Measurements from ENCODE around the gene ALG3.

The ALG3 gene

DNA sequence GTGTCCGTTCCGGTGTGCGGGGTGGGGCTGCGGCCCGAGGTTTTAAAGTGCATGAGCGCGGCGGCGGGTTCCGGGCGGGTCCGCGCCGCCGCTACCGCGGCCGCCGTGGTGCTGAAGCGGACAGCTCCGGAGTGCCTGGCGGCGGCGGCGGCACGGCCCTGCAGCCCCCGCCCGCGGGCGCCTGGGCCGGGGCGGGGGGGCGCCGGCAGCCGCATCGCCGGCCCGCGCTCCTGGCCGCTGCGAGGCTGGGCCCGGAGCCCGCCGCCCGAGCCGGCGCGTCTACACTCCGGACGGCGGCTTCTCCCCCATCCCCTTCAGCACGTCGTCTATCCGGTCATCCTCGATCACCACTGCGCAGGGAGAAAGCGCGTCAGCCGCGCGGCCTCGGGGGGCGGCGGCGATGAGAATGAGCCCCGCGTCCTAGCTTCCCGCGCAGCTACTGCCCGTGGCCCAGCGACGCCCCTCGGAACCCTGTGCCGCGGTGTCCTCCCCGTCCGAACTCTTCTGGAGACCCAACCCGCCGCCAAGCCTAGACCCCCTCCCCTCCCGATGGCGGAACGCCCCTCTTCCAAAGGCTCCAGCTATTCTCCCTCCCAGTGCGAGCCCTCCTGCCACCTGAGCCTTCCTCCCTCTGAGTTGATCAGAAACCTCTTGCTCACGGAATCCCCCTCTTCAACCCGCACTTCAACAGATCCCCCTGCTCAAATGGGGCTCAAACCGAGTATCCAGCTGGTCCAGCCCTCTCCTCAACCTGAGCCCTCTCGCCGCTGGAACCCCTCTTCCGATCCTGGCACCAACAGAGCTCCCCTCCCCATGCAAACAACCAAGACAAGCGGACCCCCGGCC, 11.3 kb upstream of the ALG3 start:
- peak; percentile 23 for DNase-seq

DNA sequence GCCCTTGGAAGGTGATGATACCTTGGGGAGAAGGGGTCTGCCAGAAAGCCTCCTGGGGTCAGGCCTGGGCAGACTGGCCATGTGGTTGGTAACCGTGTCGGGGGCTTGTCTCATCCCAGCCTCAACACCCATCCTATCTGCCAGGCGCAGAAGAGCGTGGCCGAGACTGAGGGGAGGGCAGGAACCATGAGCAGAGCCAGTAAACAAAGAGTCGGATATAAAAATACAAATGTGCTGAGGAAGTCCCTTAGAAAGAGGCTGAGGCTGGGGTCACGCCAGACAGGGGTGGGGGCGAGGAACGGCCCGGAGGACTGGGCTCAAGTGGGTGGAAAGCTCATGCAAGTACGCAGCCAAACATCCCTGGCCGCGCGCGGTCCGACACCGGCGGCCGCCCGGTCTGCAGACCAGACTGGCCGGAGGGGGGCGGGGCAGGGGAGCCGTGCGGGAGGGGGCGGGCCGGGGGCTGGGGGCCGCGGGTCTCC, 10.7 kb upstream of the ALG3 start:
- DNase-seq: no peak

DNA sequence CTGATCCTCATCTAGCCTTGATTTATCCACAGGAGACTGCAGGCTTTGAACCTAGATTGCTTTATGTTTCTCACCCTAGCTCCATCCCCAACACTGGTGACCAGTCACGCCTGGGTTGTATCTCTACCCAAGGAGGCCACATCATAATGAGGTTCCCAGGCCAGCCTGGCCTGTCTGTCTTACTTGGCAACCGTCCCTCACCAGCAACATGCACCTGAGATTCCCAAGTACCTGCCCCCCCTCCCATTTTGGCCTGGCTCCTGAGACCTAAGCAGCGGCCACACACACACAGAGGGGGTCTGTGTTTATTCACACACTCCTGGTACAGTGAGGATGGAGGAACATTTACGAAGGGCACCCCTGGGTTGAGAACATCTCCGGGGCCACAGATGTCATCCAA, 10.2 kb upstream of the ALG3 start:
- no peak for DNase-seq

DNA sequence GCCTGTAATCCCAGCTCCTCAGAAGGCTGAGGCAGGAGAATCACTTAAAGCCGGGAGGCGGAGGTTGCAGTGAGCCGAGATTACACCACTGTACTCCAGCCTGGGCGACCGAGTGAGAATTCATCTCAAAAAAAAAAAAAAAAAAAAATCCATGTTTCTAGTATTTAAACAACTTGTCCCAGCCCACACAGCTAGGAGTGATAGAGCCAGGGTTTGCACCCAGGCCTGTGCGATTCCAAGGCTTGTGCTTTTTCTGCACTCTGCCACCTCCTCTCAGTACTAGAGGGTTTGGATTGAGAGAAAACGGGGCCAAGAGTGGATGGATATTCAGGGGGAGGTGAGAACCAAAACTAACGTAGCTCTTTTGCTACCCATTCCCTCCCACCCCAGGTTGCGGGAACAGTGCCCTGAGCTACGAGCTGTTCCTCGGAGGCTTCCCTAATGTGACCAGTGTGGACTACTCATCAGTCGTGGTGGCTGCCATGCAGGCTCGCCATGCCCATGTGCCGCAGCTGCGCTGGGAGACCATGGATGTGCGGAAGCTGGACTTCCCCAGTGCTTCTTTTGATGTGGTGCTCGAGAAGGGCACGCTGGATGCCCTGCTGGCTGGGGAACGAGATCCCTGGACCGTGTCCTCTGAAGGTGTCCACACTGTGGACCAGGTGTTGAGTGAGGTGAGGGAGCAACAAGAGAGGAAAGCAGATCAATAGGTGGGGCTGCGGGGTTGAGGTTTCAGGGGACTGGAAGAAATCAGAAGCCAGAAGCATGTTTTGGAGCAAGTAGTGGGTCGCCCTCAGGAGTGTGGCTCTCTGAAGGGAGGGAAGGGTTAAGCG, 8.5 kb upstream of the ALG3 start:
- no peak for DNase-seq

DNA sequence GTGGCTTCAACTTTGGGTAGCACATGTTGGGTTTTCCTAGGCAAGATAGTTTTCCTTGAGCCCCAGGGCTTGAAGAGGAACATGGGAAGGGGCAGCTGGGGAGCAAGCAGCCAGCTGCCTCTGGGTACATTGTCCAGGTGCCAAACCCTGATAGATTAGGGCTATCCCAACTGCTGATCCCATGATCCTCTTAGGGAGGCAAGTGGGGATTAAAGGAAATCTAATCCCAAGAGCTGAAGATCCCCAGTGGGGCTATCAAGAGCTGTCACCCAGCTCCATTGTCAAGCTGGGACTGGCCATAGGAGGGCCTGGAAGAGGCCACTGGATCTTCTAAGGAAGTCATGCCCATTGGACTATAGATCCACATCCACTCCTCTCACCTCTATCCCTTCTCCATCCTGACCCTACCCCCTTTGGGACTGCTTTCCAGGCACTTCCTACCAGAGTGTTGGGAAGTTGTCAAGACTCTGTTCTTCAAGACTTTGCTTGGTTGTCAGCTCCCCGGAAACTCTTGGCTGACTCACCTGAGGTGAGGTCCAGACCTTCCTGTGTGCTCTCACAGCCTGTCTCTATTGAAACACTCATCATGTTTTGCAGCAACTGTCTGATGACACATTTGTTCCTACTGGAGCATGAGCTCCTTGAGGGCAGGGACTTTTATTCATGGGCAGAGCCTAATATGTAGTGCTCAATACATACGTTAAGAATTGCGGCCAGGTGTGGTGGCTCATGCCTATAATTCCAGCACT, 6.7 kb upstream of the ALG3 start:
- peak; percentile 47 for DNase-seq

DNA sequence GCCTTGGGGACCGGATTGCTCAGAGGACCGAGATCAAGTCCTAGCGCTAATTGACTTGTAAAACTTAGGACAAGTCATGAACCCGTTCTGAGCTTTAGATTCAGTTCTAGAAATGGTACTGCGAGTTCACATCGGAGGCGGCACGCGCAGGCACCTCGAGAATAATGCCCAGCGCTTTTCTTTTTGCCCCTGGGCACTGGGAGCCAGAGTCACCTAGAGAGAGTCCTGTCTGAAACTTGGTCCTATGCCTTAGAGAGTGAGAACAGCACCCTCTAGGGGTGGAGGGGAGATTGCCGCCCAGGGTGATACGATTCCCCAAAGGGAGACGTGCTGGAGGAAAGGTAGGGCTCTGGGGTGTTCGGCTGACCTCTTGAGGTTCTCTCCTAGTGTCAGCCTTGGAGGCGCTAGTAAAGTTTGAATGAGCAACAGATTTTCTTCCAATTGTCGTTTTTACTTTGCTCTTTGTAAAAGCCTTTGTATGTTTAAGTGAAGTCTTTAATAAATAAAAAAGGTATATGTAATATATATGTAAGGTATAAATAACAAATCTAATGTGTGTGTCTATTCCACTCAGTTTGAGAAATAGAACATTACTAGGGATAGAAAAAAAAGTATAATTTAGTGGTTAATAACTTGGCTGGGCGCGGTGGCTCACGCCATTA, 1.5 kb upstream of the ALG3 start:
- peak; percentile 97 for DNase-seq

DNA sequence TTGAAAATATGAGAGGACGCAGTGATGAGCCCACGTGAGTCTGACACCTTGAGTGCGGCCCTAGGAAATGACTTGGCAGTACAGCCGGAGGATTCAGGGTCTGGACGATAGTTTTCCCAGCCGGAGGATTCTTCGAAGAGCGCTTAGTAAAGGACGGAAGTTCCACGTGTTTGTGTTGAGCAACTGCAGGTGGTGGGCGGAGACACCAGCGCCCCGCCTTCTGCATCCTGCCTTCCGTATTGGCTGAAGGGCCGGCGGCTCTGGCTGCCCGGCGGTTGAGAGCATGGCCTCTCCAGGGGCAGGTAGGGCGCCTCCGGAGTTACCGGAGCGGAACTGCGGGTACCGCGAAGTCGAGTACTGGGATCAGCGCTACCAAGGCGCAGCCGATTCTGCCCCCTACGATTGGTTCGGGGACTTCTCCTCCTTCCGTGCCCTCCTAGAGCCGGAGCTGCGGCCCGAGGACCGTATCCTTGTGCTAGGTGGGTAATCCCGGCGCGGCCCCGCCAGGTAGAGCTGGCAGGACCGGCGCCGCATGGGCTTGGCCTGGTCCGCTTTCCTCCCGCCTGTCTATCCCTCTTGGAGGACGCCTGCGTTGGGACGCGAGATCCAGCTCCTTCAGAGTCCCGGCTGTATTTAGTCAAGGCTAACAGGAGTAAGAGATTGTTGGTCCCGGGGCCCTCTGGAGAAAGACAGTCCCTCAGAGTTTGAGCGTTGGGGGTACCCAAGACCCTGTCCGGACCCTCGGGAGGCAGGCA, 827 bp upstream of the ALG3 start, which contains the start of gene EEF1AKMT4:
EEF1AKMT4 (plus strand) TSS at position 261 of the 755 bp plus-strand sequence; CDS start at position 284, 23 bp downstream.
- peak; percentile 98 for DNase-seq

DNA sequence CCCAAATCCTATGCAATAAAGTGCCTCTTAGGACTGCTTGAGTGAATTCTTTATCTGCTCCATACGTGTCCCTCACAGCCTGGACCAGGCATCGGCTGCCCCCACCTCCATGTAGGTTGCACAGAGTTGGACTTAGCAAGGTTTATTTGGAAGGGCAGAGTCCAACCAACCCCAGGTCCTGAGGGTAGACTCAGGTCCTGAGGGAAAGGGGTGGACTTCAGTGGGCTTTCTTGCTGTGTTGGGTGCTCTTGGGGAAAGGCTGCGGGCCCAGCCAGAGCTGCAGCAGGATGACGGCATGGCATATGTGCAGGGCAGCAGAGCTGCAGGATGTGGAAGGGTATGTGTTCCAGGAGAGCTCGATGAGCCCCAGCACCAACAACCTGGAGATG, 6.5 kb downstream of the ALG3 start:
- DNase-seq: no peak

DNA sequence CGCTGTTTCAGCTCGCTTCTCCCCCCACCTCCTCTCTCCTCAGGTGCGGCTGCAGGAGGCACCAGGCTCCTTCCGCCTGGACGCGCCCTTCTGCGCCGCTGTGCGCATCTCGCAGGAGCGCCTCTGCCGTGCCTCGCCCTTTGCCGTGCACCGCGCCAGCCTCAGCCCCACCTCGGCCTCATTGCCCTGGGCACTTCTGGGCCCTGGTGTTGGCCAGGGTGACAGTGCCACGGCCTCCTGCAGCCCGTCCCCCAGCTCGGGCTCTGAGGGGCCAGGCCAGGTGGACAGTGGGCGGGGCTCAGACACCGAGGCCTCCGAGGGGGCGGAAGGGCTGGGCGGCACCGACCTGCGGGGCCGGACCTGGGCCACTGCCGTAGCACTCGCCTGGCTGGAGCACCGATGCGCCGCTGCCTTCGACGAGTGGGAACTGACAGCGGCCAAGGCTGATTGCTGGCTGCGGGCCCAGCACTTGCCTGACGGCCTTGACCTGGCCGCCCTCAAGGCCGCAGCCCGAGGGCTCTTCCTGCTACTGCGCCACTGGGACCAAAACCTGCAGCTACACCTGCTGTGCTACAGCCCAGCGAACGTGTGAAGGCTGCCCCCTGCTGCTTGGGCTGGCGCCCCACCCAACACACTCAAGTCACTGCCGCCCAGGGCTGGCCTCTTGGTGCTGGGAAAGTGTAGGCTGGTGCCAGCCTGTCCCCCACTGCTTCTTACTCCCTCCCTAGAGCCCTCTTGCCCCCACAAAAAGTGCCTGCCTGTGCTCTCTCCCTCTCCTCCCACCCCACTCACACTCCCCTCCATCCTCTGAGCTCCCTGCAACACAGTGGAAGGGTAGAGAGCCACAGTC, 7.1 kb downstream of the ALG3 start:
- DNase-seq: no peak

DNA sequence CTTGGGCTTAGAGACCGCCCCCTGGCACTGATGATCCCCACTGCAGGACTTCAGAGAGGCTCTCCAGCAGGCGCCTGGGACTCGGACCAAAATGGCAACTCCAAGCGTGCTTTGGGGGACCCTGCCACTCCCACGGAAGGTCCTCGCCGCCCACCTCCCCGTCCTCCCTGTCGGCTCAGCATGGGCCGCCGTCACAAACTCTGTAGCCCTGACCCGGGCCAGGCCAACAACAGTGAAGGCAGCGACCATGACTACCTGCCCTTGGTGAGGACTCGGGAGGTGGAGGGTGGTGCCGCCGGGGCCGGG, 7.7 kb downstream of the ALG3 start:
- DNase-seq: no peak

DNA sequence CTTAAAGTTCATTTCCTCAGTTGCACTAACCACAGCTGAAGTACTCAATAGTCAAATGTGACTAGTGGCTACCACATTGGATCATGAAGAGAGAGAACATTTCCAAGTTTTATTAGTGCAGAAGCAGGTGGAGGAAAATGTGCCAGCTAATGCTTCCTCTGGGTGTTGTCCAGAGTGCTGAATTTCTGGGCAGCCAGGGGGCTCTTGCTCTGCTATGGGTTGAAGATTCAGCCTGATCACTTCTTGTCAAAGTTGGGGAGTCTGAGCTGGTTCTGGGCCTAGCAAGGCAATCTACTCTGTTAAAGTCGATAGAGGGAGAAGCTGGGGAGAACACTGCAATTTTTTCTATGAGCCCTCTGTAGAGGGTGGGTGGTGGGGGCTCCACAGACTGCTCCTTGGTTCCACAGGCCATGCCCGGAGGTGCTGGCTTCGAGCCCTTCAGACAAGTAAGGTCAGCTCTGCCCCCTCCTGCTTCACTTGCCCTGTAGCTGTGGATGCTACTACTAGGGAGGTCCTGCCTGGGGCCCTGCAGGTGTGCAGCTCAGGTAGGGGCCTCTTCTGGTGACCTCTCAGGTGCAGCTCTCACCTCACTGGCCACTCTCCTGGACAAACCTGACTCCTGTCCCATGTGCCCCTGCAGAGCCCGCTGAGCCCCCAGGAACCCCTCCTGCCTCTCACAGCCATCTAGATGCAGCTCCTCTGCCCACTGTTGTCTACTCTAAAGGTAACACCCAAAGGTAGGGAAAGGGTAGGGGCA, 8.2 kb downstream of the ALG3 start:
- no peak for DNase-seq

DNA sequence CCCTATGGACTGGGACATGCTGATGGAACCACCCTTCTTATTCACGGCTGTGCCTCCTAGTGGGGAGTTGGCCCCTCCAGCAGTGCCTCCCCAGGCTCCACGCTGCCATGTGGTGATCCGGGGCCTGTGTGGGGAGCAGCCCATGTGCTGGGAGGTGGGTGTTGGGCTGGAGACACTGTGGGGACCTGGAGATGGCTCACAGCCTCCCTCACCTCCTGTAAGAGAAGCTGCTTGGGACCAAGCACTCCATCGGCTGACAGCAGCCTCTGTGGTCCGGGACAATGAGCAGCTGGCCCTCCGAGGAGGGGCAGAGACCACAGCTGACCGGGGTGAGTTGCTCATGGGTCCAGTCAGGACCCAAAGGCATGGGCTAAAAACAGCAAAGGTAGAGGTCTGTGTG, 9.1 kb downstream of the ALG3 start:
- no peak for DNase-seq

DNA sequence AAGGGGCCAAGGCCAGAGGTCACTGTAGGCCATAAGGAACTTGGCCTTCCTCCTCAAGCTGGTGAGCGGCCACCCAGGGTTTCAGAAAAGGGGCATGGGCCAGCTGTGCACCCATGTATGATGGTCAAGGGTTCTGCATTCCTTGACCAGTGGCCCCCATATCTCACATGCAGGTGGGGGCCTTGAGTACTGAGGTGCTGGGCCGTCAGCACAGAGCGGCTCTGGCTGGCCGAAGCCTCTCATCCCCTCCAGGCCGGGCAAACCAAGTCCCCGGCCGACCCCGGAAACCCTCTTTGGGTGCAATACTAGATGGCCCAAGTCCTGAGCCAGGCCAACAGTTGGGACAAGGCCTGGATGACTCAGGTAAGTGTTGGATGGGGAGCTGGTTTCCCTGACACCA, 9.5 kb downstream of the ALG3 start:
- DNase-seq: no peak

DNA sequence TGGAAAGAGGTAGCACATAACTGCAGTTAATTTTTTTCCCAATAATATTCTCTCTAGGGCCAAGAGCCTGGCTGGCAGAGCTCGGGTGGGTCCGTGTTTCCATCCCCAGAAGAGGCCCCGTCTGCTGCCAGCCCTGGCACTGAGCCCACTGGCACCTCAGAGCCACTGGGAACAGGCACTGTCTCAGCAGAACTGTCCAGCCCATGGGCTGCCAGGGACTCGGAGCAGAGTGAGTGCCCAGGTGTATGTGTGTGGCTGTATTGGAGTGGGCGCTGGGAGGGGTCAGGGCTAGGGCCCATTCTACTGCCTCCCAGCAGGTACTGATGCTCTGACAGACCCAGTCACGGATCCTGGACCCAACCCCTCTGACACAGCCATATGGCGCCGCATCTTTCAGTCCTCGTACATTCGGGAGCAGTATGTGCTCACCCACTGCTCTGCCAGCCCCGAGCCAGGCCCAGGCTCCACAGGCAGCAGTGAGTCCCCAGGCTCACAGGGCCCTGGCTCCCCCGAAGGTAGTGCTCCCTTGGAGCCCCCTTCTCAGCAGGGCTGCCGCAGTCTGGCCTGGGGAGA, 10.4 kb downstream of the ALG3 start:
- no peak for DNase-seq

DNA sequence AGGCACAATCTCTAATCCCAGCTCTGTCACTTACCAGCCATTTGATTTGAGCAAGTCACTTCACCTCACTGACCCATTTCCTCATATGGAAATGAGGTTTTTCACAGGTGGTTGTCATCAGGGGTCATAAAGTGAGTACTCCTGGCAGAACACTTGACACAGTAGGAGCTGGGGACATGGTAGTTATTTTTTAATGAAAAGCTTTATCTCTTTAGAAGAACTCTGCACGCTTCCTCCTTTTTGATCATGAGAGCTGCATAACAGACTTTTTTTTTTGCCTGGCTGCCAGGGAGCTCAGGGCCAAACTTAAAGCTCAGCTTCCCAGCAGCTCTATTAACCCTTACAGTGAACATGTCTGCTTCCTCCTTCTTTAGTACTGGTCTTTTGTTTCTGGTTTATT, 11.0 kb downstream of the ALG3 start:
- DNase-seq: no peak

DNA sequence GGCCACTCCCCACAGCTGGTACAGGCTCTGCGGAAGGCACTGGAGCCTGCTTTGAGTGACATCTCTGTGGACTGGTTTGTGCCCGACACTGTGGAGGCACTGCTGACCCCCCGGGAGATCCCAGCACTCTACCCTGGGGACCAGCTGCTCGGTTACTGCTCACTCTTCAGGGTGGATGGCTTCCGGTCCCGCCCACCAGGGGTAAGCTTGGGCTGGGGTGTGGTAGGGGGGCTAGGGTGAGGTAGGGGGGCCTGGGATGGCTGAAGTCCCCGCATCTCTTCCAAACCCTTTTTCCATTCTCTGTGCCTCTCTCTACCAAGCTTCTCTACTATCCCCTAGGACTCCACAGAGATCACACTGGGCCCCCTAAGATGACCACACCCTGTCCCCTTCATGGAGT, 11.6 kb downstream of the ALG3 start:
- DNase-seq: no peak

DNA sequence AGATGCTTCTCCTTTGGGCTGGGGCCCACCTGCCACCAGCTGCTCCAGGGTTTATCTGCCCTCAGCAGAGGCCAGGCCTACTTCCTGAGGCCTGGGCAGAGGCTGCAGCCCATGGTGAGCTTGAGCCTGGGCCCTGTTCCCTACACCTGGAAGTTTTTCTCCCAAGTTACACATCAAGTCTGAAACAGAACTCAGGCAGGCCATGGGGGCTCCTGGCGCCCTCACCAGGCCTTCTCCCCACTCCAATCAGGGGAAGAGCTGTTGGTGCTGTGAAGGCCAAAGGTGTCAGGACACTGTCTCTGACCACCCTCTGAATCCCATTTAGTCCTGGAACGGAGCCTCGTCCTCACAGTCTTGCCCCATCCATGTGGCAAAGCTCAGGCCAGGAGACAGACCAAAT, 12.1 kb downstream of the ALG3 start:
- no peak for DNase-seq

DNA sequence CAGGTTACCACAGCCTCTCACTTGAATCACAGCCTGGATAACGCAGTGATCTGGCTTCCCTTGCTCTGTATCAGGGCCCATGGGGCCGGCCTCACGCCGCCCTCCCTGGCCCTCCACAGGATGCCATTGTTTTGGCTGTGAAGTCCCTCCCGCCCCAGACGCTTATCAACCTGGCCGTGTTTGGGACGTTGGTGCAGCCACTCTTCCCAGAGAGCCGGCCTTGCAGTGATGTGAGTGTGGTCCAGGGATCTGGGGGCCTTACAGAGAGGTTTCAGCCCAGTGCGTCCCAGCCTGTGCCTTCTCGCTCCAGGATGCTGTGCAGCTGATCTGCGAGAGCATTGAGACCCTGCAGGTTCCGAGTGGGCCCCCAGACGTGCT, 12.7 kb downstream of the ALG3 start:
- DNase-seq: no peak

DNA sequence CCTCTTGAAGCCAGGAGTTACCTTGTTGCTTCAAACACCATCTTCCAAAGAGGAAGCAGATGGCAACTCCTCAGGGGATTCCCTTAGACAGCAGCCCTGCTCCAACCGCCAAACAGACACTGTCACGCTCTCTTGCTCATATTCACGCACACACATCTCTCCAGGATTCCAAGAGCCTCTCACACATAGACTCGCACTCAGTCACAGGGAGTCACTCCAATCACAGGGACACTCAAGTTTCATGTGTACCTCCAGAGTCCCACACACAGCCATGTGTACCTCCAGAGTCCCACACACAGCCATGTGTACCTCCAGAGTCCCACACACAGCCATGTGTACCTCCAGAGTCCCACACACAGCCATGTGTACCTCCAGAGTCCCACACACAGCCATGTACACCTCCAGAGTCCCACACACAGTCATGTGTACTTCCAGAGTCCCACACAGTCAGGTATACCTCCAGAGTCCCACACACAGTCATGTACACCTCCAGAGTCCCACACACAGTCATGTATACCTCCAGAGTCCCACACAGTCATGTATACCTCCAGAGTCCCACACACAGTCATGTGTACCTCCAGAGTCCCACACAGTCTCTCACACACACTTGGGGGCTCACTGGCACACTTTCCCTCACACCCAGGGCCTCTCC, 13.3 kb downstream of the ALG3 start:
- DNase-seq: no peak

Data from activated CD4-positive, alpha-beta T cell treated with anti-CD3 and anti-CD28 coated beads, Interleukin-2, Interleukin-6, amounts not matched to agents 100 ng/mL and 50 ng/mL, durations not matched to agents 16 hours and 8 hours (primary cell).